K562 (cell line): Measurements from ENCODE around the gene PFKL. TPM values are rescaled to one million over a fixed set of nuclear protein-coding genes. Genes with fewer than 3 reads are reported as not detected.

ENCODE experiments used
- ADNP ChIP-seq: fragments of 200-800 bp; sonication (Bioruptor generic); IDR thresholded peaks from 2 replicates; pipeline ENCODE4 v1.6.1; 2016; ENCODE audit warnings: missing genetic modification characterization, missing compliant biosample characterization
- MAFK ChIP-seq: IDR thresholded peaks from 2 replicates; pipeline ENCODE4 v1.6.1; 2011; ENCODE audit warnings: low read length, improper control_type of control experiment
- NFATC3 ChIP-seq: fragments of 450-650 bp; IDR thresholded peaks from 2 replicates; pipeline ENCODE4 v1.6.1; 2017; ENCODE audit warnings: mild to moderate bottlenecking
- SIN3B ChIP-seq: fragments of 450-650 bp; IDR thresholded peaks from 2 replicates; pipeline ENCODE4 v1.6.1; 2017; ENCODE audit warnings: low read depth, mild to moderate bottlenecking, moderate library complexity
- SRSF3 ChIP-seq: fragments of 200-400 bp; formaldehyde crosslinking; IDR thresholded peaks from 2 replicates; pipeline ENCODE4 v1.6.1; 2016; ENCODE audit warnings: mild to moderate bottlenecking, low read length, moderate library complexity; ENCODE audit not compliant: insufficient read depth
- TBL1XR1 ChIP-seq, 2 experiments: IDR thresholded peaks; 2 replicates each; pipeline ENCODE4 v1.6.1; 2012; ENCODE audit warnings: improper control_type of control experiment in 2 of 2, low read length in 2 of 2, mild to moderate bottlenecking in 1 of 2
- TEAD4 ChIP-seq, 2 experiments: sonication (generic) in 1 of 2; formaldehyde crosslinking in 1 of 2; IDR thresholded peaks; 2 replicates each; pipeline versions ENCODE4 v1.6.1 to v1.8.0; 2012 to 2022; ENCODE audit warnings: borderline replicate concordance in 1 of 2, inconsistent platforms in 1 of 2, low read length in 1 of 2, mild to moderate bottlenecking in 1 of 2, missing genetic modification reagents in 1 of 2
- YY1 ChIP-seq, 3 experiments: IDR thresholded peaks; 2 replicates each; pipeline ENCODE4 v1.6.1; 2011; ENCODE audit warnings: low read length in 2 of 3, mild to moderate bottlenecking in 2 of 3, moderate library complexity in 2 of 3, borderline replicate concordance in 1 of 3, control low read depth in 1 of 3, low read depth in 1 of 3; ENCODE audit not compliant: insufficient read depth in 3 of 3, insufficient replicate concordance in 2 of 3, control insufficient read depth in 1 of 3, insufficient read length in 1 of 3; ENCODE audit errors: extremely low read depth in 1 of 3
- ZHX1 ChIP-seq: fragments of 150-350 bp; conservative IDR thresholded peaks from 2 replicates; pipeline ENCODE4 v1.6.1; 2014; ENCODE audit warnings: low read length
- ZNF445 ChIP-seq: fragments of 250-450 bp; sonication (Bioruptor Pico); IDR thresholded peaks from 2 replicates; pipeline ENCODE4 v1.4.0; 2020; ENCODE audit warnings: low read depth, mild to moderate bottlenecking, moderate library complexity
- polyA plus RNA-seq, 8 experiments: library from polyadenylated mRNA; depleted of rRNA in 4 of 8; stranded (reverse) in 5 of 8; unstranded in 3 of 8; fragments of >200 nt; fragmentation: Nextera tagmentation in 2 of 8; fragmentation: Illumina TruSeq in 1 of 8; extraction: Ambion mirVana in 2 of 8; extraction: Trizol in 1 of 8; gene quantifications; 2 replicates each; pipeline versions ENCODE4 v1.2.1 to v1.2.3, GENCODE V29; 2011 to 2014; ENCODE audit warnings: inconsistent platforms in 1 of 8, missing spikeins in 1 of 8
- total RNA-seq, 7 experiments: library from RNA; depleted of rRNA in 6 of 7; stranded (reverse); fragments of >200 nt in 6 of 7; fragmentation: Illumina TruSeq in 2 of 7; extraction: Trizol in 2 of 7; gene quantifications; 2 replicates each; pipeline versions ENCODE4 v1.2.1 to v1.2.3, GENCODE V29; 2011 to 2021; ENCODE audit warnings: low replicate concordance in 1 of 7
- TF ChIP-seq, protein P1 (sequence below): sonication (generic); formaldehyde crosslinking; IDR thresholded peaks from 2 replicates; pipeline ENCODE4 v1.8.0; 2023; ENCODE audit warnings: mild to moderate bottlenecking, missing genetic modification reagents
- TF ChIP-seq, protein P2 (sequence below), 2 experiments: IDR thresholded peaks in 1 of 2; conservative IDR thresholded peaks in 1 of 2; 2 replicates each; pipeline ENCODE4 v1.6.1; 2016; ENCODE audit warnings: low read depth in 2 of 2, mild to moderate bottlenecking in 1 of 2, missing compliant biosample characterization in 1 of 2, missing genetic modification characterization in 1 of 2, moderate library complexity in 1 of 2
- TF ChIP-seq, protein P3 (sequence below): fragments of 250-450 bp; sonication (Bioruptor Pico); IDR thresholded peaks from 2 replicates; pipeline ENCODE4 v1.8.0; 2022; ENCODE audit warnings: moderate library complexity, mild to moderate bottlenecking, inconsistent platforms

PFKL gene
- total and polyA plus RNA-seq, 9 of the 15 experiments (the other 6 are each of a cell fraction or from before 2014, with no cell fraction given), result 1.1 to 124 (median 45.6) TPM

DNA sequence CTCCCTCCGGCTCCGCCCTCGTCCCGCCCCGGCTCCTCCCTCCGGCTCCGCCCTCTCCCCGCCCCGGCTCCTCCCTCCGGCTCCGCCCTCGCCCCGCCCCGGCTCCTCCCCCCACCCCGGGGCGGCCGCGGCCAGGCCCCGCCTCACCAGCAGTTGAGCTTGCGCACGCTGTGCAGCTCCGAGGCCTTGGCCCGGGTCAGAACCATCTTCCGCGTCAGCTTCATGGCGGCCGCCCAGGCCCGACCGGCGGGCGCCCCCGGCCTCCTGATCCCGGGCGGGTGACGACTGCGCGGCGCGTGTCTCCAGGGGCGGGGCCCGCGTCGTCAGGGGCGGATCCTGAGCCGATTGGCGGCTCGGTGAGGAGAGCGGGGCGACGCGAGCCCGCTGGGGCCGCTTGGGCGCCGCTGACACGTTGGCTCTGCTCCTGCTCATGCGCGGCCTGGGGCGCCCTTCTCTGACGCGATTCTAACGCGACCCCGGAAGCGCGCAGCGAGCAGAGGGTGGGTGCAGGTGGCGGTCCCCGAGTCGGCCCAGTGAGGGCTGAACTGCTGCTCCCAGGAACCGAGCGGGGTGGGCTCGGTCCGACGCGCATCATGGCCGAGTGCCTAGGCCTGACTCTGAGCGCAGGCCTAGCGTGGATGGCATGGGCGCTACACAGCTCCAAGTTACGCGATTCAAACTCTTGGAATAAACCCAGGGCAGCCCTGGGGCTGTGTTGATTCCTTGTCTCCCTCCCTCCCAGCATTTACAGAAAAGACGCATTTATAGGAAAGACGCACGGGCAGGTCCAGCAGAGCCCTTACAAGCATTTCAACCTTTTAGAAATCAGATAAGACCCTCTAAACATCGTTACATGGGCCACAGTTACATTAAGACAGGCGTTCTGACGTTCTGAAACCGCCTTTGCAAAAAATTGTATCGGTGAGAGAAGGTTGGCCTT lies 39.4 kb downstream of the PFKL start, which contains the start of gene CFAP410 (continued):
- TF ChIP-seq, protein P1, sequence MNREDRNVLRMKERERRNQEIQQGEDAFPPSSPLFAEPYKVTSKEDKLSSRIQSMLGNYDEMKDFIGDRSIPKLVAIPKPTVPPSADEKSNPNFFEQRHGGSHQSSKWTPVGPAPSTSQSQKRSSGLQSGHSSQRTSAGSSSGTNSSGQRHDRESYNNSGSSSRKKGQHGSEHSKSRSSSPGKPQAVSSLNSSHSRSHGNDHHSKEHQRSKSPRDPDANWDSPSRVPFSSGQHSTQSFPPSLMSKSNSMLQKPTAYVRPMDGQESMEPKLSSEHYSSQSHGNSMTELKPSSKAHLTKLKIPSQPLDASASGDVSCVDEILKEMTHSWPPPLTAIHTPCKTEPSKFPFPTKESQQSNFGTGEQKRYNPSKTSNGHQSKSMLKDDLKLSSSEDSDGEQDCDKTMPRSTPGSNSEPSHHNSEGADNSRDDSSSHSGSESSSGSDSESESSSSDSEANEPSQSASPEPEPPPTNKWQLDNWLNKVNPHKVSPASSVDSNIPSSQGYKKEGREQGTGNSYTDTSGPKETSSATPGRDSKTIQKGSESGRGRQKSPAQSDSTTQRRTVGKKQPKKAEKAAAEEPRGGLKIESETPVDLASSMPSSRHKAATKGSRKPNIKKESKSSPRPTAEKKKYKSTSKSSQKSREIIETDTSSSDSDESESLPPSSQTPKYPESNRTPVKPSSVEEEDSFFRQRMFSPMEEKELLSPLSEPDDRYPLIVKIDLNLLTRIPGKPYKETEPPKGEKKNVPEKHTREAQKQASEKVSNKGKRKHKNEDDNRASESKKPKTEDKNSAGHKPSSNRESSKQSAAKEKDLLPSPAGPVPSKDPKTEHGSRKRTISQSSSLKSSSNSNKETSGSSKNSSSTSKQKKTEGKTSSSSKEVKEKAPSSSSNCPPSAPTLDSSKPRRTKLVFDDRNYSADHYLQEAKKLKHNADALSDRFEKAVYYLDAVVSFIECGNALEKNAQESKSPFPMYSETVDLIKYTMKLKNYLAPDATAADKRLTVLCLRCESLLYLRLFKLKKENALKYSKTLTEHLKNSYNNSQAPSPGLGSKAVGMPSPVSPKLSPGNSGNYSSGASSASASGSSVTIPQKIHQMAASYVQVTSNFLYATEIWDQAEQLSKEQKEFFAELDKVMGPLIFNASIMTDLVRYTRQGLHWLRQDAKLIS, result peak; percentile 92
- TF ChIP-seq, protein P2, sequence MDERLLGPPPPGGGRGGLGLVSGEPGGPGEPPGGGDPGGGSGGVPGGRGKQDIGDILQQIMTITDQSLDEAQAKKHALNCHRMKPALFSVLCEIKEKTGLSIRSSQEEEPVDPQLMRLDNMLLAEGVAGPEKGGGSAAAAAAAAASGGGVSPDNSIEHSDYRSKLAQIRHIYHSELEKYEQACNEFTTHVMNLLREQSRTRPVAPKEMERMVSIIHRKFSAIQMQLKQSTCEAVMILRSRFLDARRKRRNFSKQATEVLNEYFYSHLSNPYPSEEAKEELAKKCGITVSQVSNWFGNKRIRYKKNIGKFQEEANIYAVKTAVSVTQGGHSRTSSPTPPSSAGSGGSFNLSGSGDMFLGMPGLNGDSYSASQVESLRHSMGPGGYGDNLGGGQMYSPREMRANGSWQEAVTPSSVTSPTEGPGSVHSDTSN (CRISPR knock-in tag; IDR thresholded peaks at IDR 0.05; ENCODE audit: low read depth), result no peak
- TF ChIP-seq, protein P2 (tag; conservative IDR thresholded peaks at IDR 0.05; ENCODE audit: low read depth), result no peak
- TF ChIP-seq SIN3B (peak; percentile 97), ADNP (no peak), TEAD4 (IDR thresholded peaks at IDR 0.05; ENCODE audit: low read length) (no peak), TEAD4 (CRISPR knock-in tag; IDR thresholded peaks at IDR 0.05; ENCODE audit: borderline replicate concordance) (no peak), SRSF3 (no peak), TBL1XR1 (IDR thresholded peaks at IDR 0.05; ENCODE audit: low read length in 2 of 2) (peak; percentile 62 to 88; a peak in 3 of 4 replicates), ZHX1 (no peak), NFATC3 (no peak), MAFK (no peak), ZNF445 (peak; percentile 51; the same call in 1 of the 2 replicates), YY1 (IDR thresholded peaks at IDR 0.05; ENCODE audit: borderline replicate concordance in 1 of 3, control insufficient read depth in 1 of 3, extremely low read depth in 1 of 3, insufficient read depth in 3 of 3, insufficient read length in 1 of 3, insufficient replicate concordance in 2 of 3, low read depth in 1 of 3, low read length in 2 of 3) (peak in 2 of 3 experiments; percentile 59 to 79)
- TF ChIP-seq, protein P3, sequence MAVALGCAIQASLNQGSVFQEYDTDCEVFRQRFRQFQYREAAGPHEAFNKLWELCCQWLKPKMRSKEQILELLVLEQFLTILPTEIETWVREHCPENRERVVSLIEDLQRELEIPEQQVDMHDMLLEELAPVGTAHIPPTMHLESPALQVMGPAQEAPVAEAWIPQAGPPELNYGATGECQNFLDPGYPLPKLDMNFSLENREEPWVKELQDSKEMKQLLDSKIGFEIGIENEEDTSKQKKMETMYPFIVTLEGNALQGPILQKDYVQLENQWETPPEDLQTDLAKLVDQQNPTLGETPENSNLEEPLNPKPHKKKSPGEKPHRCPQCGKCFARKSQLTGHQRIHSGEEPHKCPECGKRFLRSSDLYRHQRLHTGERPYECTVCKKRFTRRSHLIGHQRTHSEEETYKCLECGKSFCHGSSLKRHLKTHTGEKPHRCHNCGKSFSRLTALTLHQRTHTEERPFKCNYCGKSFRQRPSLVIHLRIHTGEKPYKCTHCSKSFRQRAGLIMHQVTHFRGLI (CRISPR knock-in tag), result peak; percentile 47; the same call in 1 of the 2 replicates
